Measurements from ENCODE around the gene SORCS2.

GRCh38 chr4:7148337-7148736 lies 44.0 kb upstream of the SORCS2 start:
- no peak for TF ChIP-seq CTCF (IDR thresholded peaks at IDR 0.05)
- no peak for TF ChIP-seq POLR2A (IDR thresholded peaks at IDR 0.05)
